ENCODE data around the gene SPOCD1.

DNA sequence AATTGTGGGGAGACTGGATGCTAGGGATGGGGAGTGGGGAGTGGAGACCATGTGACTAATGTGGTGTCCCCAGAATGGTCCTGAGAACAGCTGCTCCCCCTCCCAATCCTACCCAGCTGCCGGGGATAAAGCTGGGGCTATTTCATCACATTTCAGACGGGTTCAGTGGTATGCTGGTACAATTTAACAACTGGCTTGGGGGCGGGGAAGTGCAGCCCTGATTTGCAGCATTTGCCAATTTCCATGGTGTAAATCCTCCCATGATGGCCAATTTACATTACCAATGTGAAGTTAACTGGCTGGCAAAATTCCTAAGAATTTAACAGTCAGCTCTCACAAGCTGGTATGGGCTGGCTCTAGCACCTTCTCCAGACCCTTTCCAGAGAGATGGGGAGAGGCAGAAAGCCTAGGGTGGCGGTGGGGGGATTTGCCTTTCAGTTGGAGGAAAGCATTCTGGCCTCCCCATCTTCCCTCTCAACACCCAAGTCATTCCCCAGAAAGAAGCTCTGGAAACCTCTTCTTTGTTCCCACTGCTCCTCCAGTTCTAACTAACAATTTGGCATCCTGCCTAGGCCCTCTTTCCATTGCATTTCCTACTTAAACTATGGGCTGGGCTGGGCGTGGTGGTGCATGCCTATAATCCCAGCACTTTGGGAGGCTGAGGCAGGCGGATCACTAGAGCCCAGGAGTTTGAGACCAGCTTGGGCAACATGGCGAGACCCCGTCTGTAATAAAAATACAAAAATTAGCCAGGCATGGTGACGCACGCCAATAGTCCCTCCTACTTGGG, 40.4 kb downstream of the SPOCD1 start:
- TF ChIP-seq, protein P1, sequence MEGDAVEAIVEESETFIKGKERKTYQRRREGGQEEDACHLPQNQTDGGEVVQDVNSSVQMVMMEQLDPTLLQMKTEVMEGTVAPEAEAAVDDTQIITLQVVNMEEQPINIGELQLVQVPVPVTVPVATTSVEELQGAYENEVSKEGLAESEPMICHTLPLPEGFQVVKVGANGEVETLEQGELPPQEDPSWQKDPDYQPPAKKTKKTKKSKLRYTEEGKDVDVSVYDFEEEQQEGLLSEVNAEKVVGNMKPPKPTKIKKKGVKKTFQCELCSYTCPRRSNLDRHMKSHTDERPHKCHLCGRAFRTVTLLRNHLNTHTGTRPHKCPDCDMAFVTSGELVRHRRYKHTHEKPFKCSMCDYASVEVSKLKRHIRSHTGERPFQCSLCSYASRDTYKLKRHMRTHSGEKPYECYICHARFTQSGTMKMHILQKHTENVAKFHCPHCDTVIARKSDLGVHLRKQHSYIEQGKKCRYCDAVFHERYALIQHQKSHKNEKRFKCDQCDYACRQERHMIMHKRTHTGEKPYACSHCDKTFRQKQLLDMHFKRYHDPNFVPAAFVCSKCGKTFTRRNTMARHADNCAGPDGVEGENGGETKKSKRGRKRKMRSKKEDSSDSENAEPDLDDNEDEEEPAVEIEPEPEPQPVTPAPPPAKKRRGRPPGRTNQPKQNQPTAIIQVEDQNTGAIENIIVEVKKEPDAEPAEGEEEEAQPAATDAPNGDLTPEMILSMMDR (IDR thresholded peaks at IDR 0.05 in 8 of 11, conservative IDR thresholded peaks at IDR 0.05 in 3 of 11) = no peak
- TF ChIP-seq POLR2A (IDR thresholded peaks at IDR 0.05) (no peak), POLR2AphosphoS5 (IDR thresholded peaks at IDR 0.05) (no peak)

Measured in spleen (tissue), 7 donors.